SK-N-SH (cell line): ENCODE measurements around the gene MZT1. TPM values are rescaled to one million over a fixed set of nuclear protein-coding genes. Genes with fewer than 3 reads are reported as not detected.

Source experiments
- CTCF ChIA-PET: fragments of 300-600, 350-600 bp; formaldehyde crosslinking; extraction: SDS; loops from one replicate; lab custom pipeline; 2021; lab: Yijun Ruan, JAX
- POLR2A ChIA-PET: fragments of 350-600 bp; sonication (Branson Sonifier 250); formaldehyde crosslinking; extraction: SDS; loops from one replicate; lab custom pipeline; 2020; ENCODE audit warnings: antibody characterized with exemption, inconsistent platforms; lab: Yijun Ruan, JAX
- DNase-seq: peaks from one replicate; pipeline ENCODE4 v3.0.0; 2012
- H2AFZ ChIP-seq: fragments of 200-600 bp; sonication (generic); 2 replicates; pipeline ENCODE4 v1.8.1; 2016; ENCODE audit warnings: antibody characterized with exemption, mild to moderate bottlenecking, low read depth
- H3F3A ChIP-seq: fragments of 200-600 bp; sonication (generic); replicated peaks from 2 replicates; pipeline ENCODE3; 2016; ENCODE audit warnings: antibody characterized with exemption, mild to moderate bottlenecking; ENCODE audit not compliant: insufficient read depth
- H3K27ac ChIP-seq, 2 experiments: fragments of 200-500 bp in 1 of 2; fragments of 200-600 bp in 1 of 2; sonication (Bioruptor generic) in 1 of 2; sonication (generic), shearing (Covaris generic) in 1 of 2; 2 replicates each; pipeline versions ENCODE4 v1.5.1 to v1.6.1; 2014 to 2016; ENCODE audit warnings: low read depth in 2 of 2, inconsistent platforms in 1 of 2, low read length in 1 of 2, mild to moderate bottlenecking in 1 of 2, mixed read lengths in 1 of 2
- H3K27me3 ChIP-seq: fragments of 200-600 bp; sonication (generic), shearing (Covaris generic); 2 replicates; pipeline ENCODE4 v1.6.1; 2016; ENCODE audit warnings: mixed run types; ENCODE audit not compliant: insufficient read depth
- H3K36me3 ChIP-seq, 2 experiments: fragments of 200-500 bp in 1 of 2; fragments of 200-600 bp in 1 of 2; sonication (Bioruptor generic) in 1 of 2; sonication (generic) in 1 of 2; replicated peaks in 1 of 2; 2 replicates each; pipeline versions ENCODE3 to v1.5.1; 2014 to 2016; ENCODE audit warnings: low read length in 1 of 2, mild to moderate bottlenecking in 1 of 2; ENCODE audit not compliant: insufficient read depth in 2 of 2, control insufficient read depth in 1 of 2
- H3K4me1 ChIP-seq, 2 experiments: fragments of 200-500 bp in 1 of 2; fragments of 200-600 bp in 1 of 2; sonication (Bioruptor generic) in 1 of 2; sonication (generic), shearing (Covaris generic) in 1 of 2; 2 replicates each; pipeline versions ENCODE4 v1.5.1 to v1.6.1; 2014 to 2016; ENCODE audit warnings: low read depth in 1 of 2, low read length in 1 of 2, mixed run types in 1 of 2; ENCODE audit not compliant: insufficient read depth in 2 of 2, control insufficient read depth in 1 of 2
- H3K4me2 ChIP-seq: fragments of 200-600 bp; sonication (generic), shearing (Covaris generic); 2 replicates; pipeline ENCODE4 v1.6.1; 2017; ENCODE audit warnings: mixed run types
- H3K4me3 ChIP-seq, 2 experiments: fragments of 200-500 bp in 1 of 2; fragments of 200-600 bp in 1 of 2; sonication (Bioruptor generic) in 1 of 2; sonication (generic), shearing (Covaris generic) in 1 of 2; 2 replicates each; pipeline versions ENCODE4 v1.5.1 to v1.8.1; 2014 to 2016; ENCODE audit warnings: low read depth in 2 of 2, inconsistent platforms in 1 of 2, low read length in 1 of 2, mild to moderate bottlenecking in 1 of 2, mixed read lengths in 1 of 2, moderate library complexity in 1 of 2
- H3K79me2 ChIP-seq: fragments of 200-600 bp; sonication (generic); 2 replicates; pipeline ENCODE4 v1.8.1; 2017; ENCODE audit warnings: mild to moderate bottlenecking; ENCODE audit not compliant: insufficient read depth
- H3K9ac ChIP-seq: fragments of 200-600 bp; sonication (generic); 2 replicates; pipeline ENCODE4 v1.6.1; 2017; ENCODE audit warnings: mixed run types
- H3K9me2 ChIP-seq: fragments of 200-600 bp; sonication (generic); 2 replicates; pipeline ENCODE4 v1.6.1; 2017; ENCODE audit warnings: mixed run types
- H3K9me3 ChIP-seq: fragments of 200-600 bp; sonication (generic); 2 replicates; pipeline ENCODE4 v1.6.1; 2017; ENCODE audit warnings: mixed run types, mild to moderate bottlenecking, moderate library complexity
- H4K20me1 ChIP-seq: fragments of 200-600 bp; sonication (generic); 2 replicates; pipeline ENCODE4 v1.6.1; 2017; ENCODE audit warnings: mild to moderate bottlenecking, mixed run types; ENCODE audit not compliant: insufficient read depth
- CHD2 ChIP-seq: fragments of 150-350 bp; IDR thresholded peaks from 2 replicates; pipeline ENCODE4 v1.6.1; 2018; ENCODE audit warnings: low read length; ENCODE audit not compliant: partially characterized antibody
- EP300 ChIP-seq, 2 experiments: IDR thresholded peaks; 2 replicates each; pipeline versions ENCODE4 v1.4.0 to v1.6.1; 2012; ENCODE audit warnings: borderline replicate concordance in 1 of 2, low read depth in 1 of 2, low read length in 1 of 2
- FOSL2 ChIP-seq: IDR thresholded peaks from 2 replicates; pipeline ENCODE4 v1.4.0; 2012; ENCODE audit warnings: low read depth, mild to moderate bottlenecking, moderate library complexity, borderline replicate concordance
- GABPA ChIP-seq: IDR thresholded peaks from 2 replicates; pipeline ENCODE4 v1.4.0; 2012; ENCODE audit warnings: low read depth, mild to moderate bottlenecking
- JUND ChIP-seq: IDR thresholded peaks from 2 replicates; pipeline ENCODE4 v1.4.0; 2012
- MEF2A ChIP-seq: IDR thresholded peaks from 2 replicates; pipeline ENCODE4 v1.4.0; 2012; ENCODE audit warnings: low read depth, borderline replicate concordance
- RAD21 ChIP-seq: IDR thresholded peaks from 2 replicates; pipeline ENCODE4 v1.6.1; 2012; ENCODE audit warnings: mild to moderate bottlenecking, low read length
- RCOR1 ChIP-seq: fragments of 150-350 bp; IDR thresholded peaks from 2 replicates; pipeline ENCODE4 v1.6.1; 2017; ENCODE audit warnings: antibody characterized with exemption, low read length
- RFX5 ChIP-seq: IDR thresholded peaks from 2 replicates; pipeline ENCODE4 v1.6.1; 2012; ENCODE audit warnings: mild to moderate bottlenecking, improper control_type of control experiment, low read length
- SIN3A ChIP-seq: IDR thresholded peaks from 2 replicates; pipeline ENCODE4 v1.6.1; 2012; ENCODE audit warnings: low read depth, mild to moderate bottlenecking, low read length, moderate library complexity, borderline replicate concordance
- TAF1 ChIP-seq: IDR thresholded peaks from 2 replicates; pipeline ENCODE4 v1.6.1; 2012; ENCODE audit warnings: low read depth, mild to moderate bottlenecking, low read length, moderate library complexity, borderline replicate concordance
- TEAD4 ChIP-seq: IDR thresholded peaks from 2 replicates; pipeline ENCODE4 v1.4.0; 2012; ENCODE audit warnings: mild to moderate bottlenecking, borderline replicate concordance; ENCODE audit not compliant: insufficient read depth
- WGBS: methylation state at CpG from one replicate; pipeline ENCODE4 v1.1.6; 2017; ENCODE audit warnings: low lambda C conversion rate; 5-methylcytosine and 5-hydroxymethylcytosine counted together
- polyA plus RNA-seq, 3 experiments: library from polyadenylated mRNA; depleted of rRNA; stranded (reverse); fragments of >200 nt; gene quantifications; 2 replicates each; pipeline ENCODE4 v1.2.3, GENCODE V29; 2012
- TF ChIP-seq, protein P1 (sequence below): fragments of 150-350 bp; IDR thresholded peaks from 2 replicates; pipeline ENCODE4 v1.6.1; 2016; ENCODE audit warnings: mild to moderate bottlenecking, low read depth, low read length
- TF ChIP-seq, protein P2 (sequence below): fragments of 150-350 bp; IDR thresholded peaks from 2 replicates; pipeline ENCODE4 v1.6.1; 2017; ENCODE audit warnings: antibody characterized with exemption, low read length, low read depth, borderline replicate concordance
- TF ChIP-seq, protein P3 (sequence below): IDR thresholded peaks from 2 replicates; pipeline ENCODE4 v1.4.0; 2012; ENCODE audit warnings: low read depth, borderline replicate concordance
- TF ChIP-seq, protein P4 (sequence below): IDR thresholded peaks from 2 replicates; pipeline ENCODE4 v1.4.0; 2012; ENCODE audit warnings: low read depth

The MZT1 gene
- polyA plus RNA-seq, 1 of the 3 experiments (the other 2 are of a cell fraction), result 8.2 TPM

DNA sequence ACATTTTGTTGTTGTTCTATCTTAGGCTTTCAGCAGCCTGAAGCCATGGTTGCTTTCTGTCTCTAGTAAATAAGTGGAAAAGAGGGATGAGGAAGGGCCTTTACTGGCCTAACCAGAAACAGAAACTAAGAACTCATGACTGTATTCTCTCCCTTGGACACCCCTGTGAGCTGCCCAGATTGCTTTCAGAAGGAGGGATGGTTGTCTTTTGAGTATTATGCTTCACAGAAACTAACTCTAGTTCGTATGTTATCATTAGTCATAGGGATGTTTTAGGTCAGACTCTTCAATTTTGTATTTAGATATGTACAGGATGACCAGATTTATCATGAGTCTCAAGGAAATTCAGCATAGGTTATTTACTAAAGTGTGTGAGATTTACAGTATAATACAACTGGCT lies 17.8 kb upstream of the MZT1 start:
- Histone ChIP-seq H3K79me2 (peaks cover 50% of the 10 kb centered on the region; the same call in 1 of the 2 replicates), H3F3A (no peaks in the 10 kb centered on the region), H3K4me3 (no peak overlapping the region), H3K9me3 (no peaks in the 10 kb centered on the region), H3K27ac (peak overlapping the region in 1 of 2 experiments; percentile 40; a peak in 3 of 4 replicates), H3K9ac (no peak overlapping the region), H3K27me3 (no peaks in the 10 kb centered on the region), H3K9me2 (no peaks in the 10 kb centered on the region), H2AFZ (no peak overlapping the region), H3K36me3 (peaks cover 55 to 56% of the 10 kb centered on the region in 2 experiments), H4K20me1 (no peaks in the 10 kb centered on the region), H3K4me1 (no peaks in the 10 kb centered on the region), H3K4me2 (no peak overlapping the region; the same call in 1 of the 2 replicates)
- WGBS, result 71% methylated on average over 1 of the region's 1 CpG
- ChIA-PET POLR2A (no interaction called here), CTCF (interaction anchor here (1.2 kb wide), 1 partner anchor 22 kb away, joined by 3 read pairs; no protein-coding TSS in a partner anchor)
- TF ChIP-seq RFX5, result no peak
- TF ChIP-seq, protein P1, sequence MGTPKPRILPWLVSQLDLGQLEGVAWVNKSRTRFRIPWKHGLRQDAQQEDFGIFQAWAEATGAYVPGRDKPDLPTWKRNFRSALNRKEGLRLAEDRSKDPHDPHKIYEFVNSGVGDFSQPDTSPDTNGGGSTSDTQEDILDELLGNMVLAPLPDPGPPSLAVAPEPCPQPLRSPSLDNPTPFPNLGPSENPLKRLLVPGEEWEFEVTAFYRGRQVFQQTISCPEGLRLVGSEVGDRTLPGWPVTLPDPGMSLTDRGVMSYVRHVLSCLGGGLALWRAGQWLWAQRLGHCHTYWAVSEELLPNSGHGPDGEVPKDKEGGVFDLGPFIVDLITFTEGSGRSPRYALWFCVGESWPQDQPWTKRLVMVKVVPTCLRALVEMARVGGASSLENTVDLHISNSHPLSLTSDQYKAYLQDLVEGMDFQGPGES, result no peak
- TF ChIP-seq TEAD4, result no peak
- no peak for TF ChIP-seq EP300 (IDR thresholded peaks at IDR 0.05; ENCODE audit: borderline replicate concordance in 1 of 2, low read depth in 1 of 2, low read length in 1 of 2)
- no peak for TF ChIP-seq GABPA
- TF ChIP-seq, protein P2, sequence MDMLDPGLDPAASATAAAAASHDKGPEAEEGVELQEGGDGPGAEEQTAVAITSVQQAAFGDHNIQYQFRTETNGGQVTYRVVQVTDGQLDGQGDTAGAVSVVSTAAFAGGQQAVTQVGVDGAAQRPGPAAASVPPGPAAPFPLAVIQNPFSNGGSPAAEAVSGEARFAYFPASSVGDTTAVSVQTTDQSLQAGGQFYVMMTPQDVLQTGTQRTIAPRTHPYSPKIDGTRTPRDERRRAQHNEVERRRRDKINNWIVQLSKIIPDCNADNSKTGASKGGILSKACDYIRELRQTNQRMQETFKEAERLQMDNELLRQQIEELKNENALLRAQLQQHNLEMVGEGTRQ, result no peak
- TF ChIP-seq MEF2A, result no peak
- TF ChIP-seq, protein P3, sequence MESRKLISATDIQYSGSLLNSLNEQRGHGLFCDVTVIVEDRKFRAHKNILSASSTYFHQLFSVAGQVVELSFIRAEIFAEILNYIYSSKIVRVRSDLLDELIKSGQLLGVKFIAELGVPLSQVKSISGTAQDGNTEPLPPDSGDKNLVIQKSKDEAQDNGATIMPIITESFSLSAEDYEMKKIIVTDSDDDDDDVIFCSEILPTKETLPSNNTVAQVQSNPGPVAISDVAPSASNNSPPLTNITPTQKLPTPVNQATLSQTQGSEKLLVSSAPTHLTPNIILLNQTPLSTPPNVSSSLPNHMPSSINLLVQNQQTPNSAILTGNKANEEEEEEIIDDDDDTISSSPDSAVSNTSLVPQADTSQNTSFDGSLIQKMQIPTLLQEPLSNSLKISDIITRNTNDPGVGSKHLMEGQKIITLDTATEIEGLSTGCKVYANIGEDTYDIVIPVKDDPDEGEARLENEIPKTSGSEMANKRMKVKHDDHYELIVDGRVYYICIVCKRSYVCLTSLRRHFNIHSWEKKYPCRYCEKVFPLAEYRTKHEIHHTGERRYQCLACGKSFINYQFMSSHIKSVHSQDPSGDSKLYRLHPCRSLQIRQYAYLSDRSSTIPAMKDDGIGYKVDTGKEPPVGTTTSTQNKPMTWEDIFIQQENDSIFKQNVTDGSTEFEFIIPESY, result no peak
- no peak for TF ChIP-seq RCOR1
- TF ChIP-seq, protein P4, sequence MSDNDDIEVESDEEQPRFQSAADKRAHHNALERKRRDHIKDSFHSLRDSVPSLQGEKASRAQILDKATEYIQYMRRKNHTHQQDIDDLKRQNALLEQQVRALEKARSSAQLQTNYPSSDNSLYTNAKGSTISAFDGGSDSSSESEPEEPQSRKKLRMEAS, result no peak
- TF ChIP-seq SIN3A, result no peak
- no peak for TF ChIP-seq RAD21
- TF ChIP-seq FOSL2, result no peak
- TF ChIP-seq TAF1, result no peak
- TF ChIP-seq JUND, result no peak
- TF ChIP-seq CHD2, result no peak
- DNase-seq, result no peak
